Activated CD8-positive, alpha-beta T cell treated with anti-CD3 and anti-CD28 coated beads for 36 hours (primary cell): Measurements from ENCODE around the gene ADCY6. TPM values are rescaled to one million over a fixed set of nuclear protein-coding genes. Genes with fewer than 3 reads are reported as not detected.

Source experiments
- ATAC-seq: fragments of 200-7000 bp; cut with Tn5 transposase; one replicate; pipeline ENCODE4 v1.10.0; 2021; ENCODE audit warnings: mild to moderate bottlenecking, moderate library complexity
- CTCF ChIA-PET: fragments of 350-600 bp; sonication (Branson Sonifier 250); formaldehyde crosslinking; loops from one replicate; lab custom pipeline; 2021; ENCODE audit warnings: antibody characterized with exemption; lab: Charles Lee
- POLR2A ChIA-PET: fragments of 350-600 bp; sonication (Branson Sonifier 250); formaldehyde crosslinking; loops from one replicate; lab custom pipeline; 2021; ENCODE audit warnings: antibody characterized with exemption; lab: Charles Lee
- DNase-seq: peaks from one replicate; pipeline ENCODE4 v3.0.0-alpha.2; 2020
- H3K27ac Mint-ChIP-seq: one replicate; pipeline ENCODE4 v1.8.0; 2021; ENCODE audit warnings: mild to moderate bottlenecking, mixed read lengths
- H3K27me3 Mint-ChIP-seq: one replicate; pipeline ENCODE4 v1.8.0; 2021; ENCODE audit warnings: mixed read lengths
- H3K36me3 Mint-ChIP-seq: one replicate; pipeline ENCODE4 v1.8.0; 2021; ENCODE audit warnings: low read depth, mixed read lengths
- H3K4me1 Mint-ChIP-seq: one replicate; pipeline ENCODE4 v1.8.0; 2021; ENCODE audit warnings: low read depth, mixed read lengths
- H3K4me3 Mint-ChIP-seq: one replicate; pipeline ENCODE4 v1.8.0; 2021; ENCODE audit warnings: mild to moderate bottlenecking, moderate library complexity, mixed read lengths
- H3K9me3 Mint-ChIP-seq: one replicate; pipeline ENCODE4 v1.8.0; 2021; ENCODE audit warnings: mixed read lengths
- intact Hi-C: fragments of 100-400 bp; cut with micrococcal nuclease; formaldehyde crosslinking; loops from one replicate; pipeline ENCODE4 v1.10.0; 2022
- total RNA-seq, 2 experiments: library from RNA; stranded (reverse); gene quantifications; one replicate each; pipeline ENCODE4 v1.2.3, GENCODE V29; 2021
- TF ChIP-seq, protein P1 (sequence below): fragments of 200-600 bp; IDR thresholded peaks from one replicate; pipeline ENCODE4 v1.8.0; 2022; ENCODE audit warnings: antibody characterized with exemption, mild to moderate bottlenecking

ADCY6 gene
- total RNA-seq, 2 experiments from 2014 or later = not detected

DNA sequence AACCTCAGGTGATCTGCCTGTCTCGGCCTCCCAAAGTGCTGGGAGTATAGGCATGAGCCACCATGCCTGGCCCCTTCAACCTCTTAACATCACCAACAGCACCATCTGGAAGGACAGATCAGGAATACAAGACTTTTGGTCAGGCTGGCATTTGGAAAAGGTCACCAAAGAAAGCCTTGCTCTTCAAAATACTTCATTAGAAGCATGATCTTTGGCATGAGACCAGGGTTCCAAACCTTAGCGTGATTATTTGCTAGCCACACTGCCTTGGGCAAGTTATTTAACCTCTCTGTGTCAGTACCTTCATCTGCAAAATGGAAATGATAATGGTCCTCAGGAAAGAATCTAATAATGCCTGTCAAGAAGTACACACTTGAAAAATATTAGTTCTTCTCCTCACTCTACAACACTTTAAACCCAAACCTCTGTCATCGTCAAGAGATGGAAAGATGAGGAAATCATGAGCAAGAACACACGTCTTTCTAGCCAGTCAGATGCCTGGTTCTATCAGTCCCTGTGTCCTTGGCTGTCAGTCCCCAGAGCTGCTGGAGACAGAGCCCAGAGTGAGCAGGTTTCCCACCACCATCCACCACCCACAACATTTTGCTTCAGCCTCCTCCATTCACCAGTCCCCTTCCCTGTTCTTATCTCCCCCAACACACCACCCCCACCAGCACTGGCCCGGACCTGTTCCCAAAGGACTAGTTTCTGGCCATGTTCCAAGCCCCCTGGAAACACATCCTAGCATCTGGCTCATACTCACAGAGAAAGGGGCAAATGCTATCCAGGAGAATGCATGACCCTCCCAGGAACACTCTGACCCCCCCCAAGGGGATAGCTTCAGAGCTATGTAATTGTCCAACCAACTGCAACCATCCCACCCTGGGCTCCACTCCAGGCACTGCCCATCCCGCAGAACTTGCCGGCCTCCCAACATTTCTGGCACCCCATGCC, 2.0 kb downstream of the ADCY6 start:
- intact Hi-C loops = no loop called here
- Mint-ChIP-seq H3K27me3 (peaks cover 44% of the 10 kb centered on the region), H3K36me3 (no peaks in the 10 kb centered on the region), H3K27ac (no peak overlapping the region), H3K9me3 (no peaks in the 10 kb centered on the region), H3K4me1 (peaks cover 5% of the 10 kb centered on the region), H3K4me3 (no peak overlapping the region)
- TF ChIP-seq, protein P1, sequence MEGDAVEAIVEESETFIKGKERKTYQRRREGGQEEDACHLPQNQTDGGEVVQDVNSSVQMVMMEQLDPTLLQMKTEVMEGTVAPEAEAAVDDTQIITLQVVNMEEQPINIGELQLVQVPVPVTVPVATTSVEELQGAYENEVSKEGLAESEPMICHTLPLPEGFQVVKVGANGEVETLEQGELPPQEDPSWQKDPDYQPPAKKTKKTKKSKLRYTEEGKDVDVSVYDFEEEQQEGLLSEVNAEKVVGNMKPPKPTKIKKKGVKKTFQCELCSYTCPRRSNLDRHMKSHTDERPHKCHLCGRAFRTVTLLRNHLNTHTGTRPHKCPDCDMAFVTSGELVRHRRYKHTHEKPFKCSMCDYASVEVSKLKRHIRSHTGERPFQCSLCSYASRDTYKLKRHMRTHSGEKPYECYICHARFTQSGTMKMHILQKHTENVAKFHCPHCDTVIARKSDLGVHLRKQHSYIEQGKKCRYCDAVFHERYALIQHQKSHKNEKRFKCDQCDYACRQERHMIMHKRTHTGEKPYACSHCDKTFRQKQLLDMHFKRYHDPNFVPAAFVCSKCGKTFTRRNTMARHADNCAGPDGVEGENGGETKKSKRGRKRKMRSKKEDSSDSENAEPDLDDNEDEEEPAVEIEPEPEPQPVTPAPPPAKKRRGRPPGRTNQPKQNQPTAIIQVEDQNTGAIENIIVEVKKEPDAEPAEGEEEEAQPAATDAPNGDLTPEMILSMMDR = no peak
- no peak for ATAC-seq
- POLR2A ChIA-PET = no interaction called here
- no peak for DNase-seq
- CTCF ChIA-PET = interaction anchor here (1.1 to 2.4 kb wide), 2 partner anchors 9 to 169 kb away, joined by 3 to 19 read pairs; no protein-coding TSS in a partner anchor

DNA sequence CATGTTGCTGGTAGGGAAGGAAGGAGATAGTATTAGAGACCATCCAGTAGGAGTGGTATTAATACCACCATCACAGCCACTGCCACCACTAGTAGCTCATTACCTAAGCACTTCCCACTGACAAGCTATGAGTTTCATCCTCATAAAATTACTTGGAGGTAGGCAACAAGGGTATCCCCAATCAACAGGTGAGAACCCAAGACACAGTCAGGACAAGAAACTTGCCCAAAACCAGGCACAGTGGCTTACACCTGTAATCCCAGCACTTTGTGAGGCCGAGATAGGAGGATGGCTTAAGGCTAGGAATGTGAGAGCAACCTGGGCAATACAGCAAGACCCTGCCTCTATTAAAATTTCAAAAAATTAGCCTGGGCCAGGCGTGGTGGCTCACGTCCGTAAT, 5.5 kb downstream of the ADCY6 start:
- DNase-seq = no peak
- intact Hi-C loops = no loop called here
- no peak for ATAC-seq
- H3K4me1 Mint-ChIP-seq = peaks cover 3% of the 10 kb centered on the region
- no peak overlapping the region for H3K27ac Mint-ChIP-seq
- no peaks in the 10 kb centered on the region for H3K36me3 Mint-ChIP-seq
- TF ChIP-seq, protein P1 = no peak
- no peak overlapping the region for H3K4me3 Mint-ChIP-seq
- CTCF ChIA-PET = no interaction called here
- no peaks in the 10 kb centered on the region for H3K9me3 Mint-ChIP-seq
- H3K27me3 Mint-ChIP-seq = peaks cover 31% of the 10 kb centered on the region
- POLR2A ChIA-PET = no interaction called here

DNA sequence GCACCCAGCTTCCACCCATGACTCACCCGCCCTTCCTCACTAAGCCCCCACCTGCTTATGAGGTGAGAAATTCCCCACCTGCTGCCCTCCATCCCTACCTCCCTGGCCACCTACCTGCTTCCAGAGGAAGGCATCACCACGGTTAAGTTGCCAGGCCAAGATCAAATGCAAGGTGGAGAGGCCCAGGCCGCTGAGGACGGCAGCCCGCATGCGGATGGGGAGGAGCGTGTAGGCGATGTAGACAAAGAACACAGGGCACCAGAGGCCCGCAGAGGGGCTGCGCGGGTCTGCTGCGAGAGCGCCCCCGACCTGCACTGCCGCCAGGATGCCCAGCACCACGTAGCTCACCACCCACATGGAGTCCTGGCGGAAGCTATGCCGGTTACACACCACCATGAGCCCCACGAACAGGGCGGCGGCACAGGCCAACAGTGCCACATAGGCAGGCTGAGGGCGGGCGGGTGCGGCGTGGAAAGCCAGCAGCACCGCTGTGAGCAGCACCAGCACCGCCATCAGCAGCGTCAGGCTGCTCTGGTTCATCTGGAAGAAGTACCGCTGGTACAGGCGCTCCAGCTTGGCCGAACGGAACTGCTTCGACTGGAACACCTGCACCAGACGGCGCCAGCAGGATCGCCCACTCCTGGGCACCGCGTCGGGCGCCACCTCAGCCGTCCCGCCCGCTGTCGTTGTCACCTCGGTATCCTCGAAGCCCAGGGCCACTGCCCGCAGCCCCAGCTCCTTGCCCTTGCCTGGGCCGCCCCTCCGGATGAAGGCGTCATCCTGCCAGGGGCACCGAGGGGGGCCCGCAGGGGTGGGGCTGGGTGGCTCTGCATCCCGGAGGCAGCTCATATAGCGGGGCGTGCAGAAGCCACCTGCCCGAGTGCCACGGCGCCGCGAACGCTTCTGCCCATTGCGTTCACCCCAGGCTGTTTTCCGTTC, 6.2 kb downstream of the ADCY6 start:
- TF ChIP-seq, protein P1 = no peak
- H3K4me3 Mint-ChIP-seq = no peak overlapping the region
- intact Hi-C loops = no loop called here
- H3K36me3 Mint-ChIP-seq = no peaks in the 10 kb centered on the region
- POLR2A ChIA-PET = no interaction called here
- no peaks in the 10 kb centered on the region for H3K9me3 Mint-ChIP-seq
- CTCF ChIA-PET = interaction anchor here (1.8 to 3.6 kb wide), 2 partner anchors 12 to 29 kb away, joined by 4 to 13 read pairs; no protein-coding TSS in a partner anchor
- DNase-seq (no peak), ATAC-seq (no peak)
- no peaks in the 10 kb centered on the region for H3K4me1 Mint-ChIP-seq
- H3K27me3 Mint-ChIP-seq = peaks cover 24% of the 10 kb centered on the region
- H3K27ac Mint-ChIP-seq = no peak overlapping the region

DNA sequence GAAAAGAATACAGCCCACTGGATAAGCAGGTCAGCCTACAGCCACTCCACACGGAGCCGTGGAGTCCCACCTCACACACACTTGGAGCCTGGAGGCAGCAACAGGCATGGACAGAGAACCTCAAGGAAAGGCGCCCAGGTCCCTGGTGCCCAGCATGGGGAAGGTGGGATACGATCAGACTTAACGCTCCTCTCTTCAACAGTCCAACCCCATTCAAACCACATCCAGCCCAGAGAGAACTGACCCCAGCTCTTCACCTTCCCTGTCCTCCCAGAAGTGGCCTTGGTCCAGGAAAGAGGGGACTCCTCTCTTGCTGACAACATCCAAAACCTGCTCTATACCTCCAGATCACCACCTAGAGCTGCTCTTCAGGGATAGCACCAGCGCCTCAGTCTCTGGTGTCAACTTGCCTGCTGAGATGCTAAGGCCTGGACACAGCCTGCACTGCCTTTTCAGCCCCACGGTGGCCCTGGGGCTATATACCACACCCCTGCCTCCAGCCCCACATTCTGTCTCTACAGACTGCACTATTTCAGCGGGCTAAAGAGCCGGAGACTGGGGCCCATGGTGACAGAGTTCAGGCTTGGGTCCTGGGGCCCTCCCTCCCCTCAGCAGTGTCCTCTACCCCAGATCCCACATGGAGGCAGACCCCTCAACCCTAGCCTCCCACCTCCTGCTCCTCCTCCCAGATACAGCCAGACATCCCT, 7.0 kb downstream of the ADCY6 start:
- POLR2A ChIA-PET = no interaction called here
- H3K4me3 Mint-ChIP-seq = no peak overlapping the region
- H3K27ac Mint-ChIP-seq = no peak overlapping the region
- no peaks in the 10 kb centered on the region for H3K4me1 Mint-ChIP-seq
- TF ChIP-seq, protein P1 = no peak
- ATAC-seq (no peak), DNase-seq (no peak)
- intact Hi-C loops = no loop called here
- CTCF ChIA-PET = interaction anchor here (1.8 to 3.6 kb wide), 2 partner anchors 13 to 29 kb away, joined by 4 to 13 read pairs; no protein-coding TSS in a partner anchor
- H3K27me3 Mint-ChIP-seq = peaks cover 17% of the 10 kb centered on the region
- no peaks in the 10 kb centered on the region for H3K9me3 Mint-ChIP-seq
- H3K36me3 Mint-ChIP-seq = no peaks in the 10 kb centered on the region
